Measurements from ENCODE around the gene PTPN11. TPM values are rescaled to one million over a fixed set of nuclear protein-coding genes. Genes with fewer than 3 reads are reported as not detected.
A peak's percentile ranks its signal among the peaks of the same experiment; 100 is the strongest.

PTPN11 gene
- total and polyA plus RNA-seq, 2 donors (not counting 1 experiment from before 2014, with no cell fraction given), result 126 to 129 TPM

DNA sequence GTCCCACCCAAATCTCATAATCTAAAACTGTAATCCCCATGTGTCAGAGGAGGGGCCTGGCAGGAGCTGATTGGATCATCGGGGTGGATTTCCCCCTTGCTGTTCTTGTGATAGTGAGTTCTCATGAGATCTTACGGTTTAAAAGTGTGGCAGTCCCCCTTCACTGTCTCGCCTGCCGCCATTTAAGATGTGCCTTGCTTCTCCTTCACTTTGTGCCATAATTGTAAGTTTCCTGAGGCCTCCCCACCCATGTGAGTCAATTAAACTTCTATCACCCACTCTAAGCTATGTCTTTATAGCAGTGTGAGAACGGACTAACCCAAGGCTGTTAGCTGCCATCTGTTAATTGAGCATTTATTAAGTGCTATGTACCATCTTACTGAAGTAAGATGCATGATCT is 105.1 kb downstream of the PTPN11 start:
- H3K9ac ChIP-seq (ENCODE audit: insufficient read depth, low read length), result no peak overlapping the region
- H3K79me2 ChIP-seq (ENCODE audit: control insufficient read depth, insufficient read depth, low read length), result no peaks in the 10 kb centered on the region
- no peaks in the 10 kb centered on the region for H3K9me3 ChIP-seq (ENCODE audit: control insufficient read depth, insufficient read depth, low read depth, low read length)
- H3K4me1 ChIP-seq (ENCODE audit: control insufficient read depth, extremely low read depth, insufficient read depth, low read length), result no peaks in the 10 kb centered on the region
- TF ChIP-seq, protein P1, sequence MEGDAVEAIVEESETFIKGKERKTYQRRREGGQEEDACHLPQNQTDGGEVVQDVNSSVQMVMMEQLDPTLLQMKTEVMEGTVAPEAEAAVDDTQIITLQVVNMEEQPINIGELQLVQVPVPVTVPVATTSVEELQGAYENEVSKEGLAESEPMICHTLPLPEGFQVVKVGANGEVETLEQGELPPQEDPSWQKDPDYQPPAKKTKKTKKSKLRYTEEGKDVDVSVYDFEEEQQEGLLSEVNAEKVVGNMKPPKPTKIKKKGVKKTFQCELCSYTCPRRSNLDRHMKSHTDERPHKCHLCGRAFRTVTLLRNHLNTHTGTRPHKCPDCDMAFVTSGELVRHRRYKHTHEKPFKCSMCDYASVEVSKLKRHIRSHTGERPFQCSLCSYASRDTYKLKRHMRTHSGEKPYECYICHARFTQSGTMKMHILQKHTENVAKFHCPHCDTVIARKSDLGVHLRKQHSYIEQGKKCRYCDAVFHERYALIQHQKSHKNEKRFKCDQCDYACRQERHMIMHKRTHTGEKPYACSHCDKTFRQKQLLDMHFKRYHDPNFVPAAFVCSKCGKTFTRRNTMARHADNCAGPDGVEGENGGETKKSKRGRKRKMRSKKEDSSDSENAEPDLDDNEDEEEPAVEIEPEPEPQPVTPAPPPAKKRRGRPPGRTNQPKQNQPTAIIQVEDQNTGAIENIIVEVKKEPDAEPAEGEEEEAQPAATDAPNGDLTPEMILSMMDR (conservative IDR thresholded peaks at IDR 0.05 in 1 of 2, IDR thresholded peaks at IDR 0.05 in 1 of 2; ENCODE audit: low read depth in 1 of 2, low read length in 2 of 2), result no peak
- TF ChIP-seq EZH2 (IDR thresholded peaks at IDR 0.05; ENCODE audit: low read length, missing control alignments), result no peak
- no peaks in the 10 kb centered on the region for H4K20me1 ChIP-seq (ENCODE audit: control insufficient read depth, extremely low read depth, insufficient read depth, low read length)
- no peak overlapping the region for H3K4me3 ChIP-seq (replicated peaks in 1 of 4; ENCODE audit: control extremely low read depth in 1 of 4, insufficient read depth in 1 of 4, low read depth in 3 of 4, low read length in 4 of 4)
- no peaks in the 10 kb centered on the region for H3K36me3 ChIP-seq (ENCODE audit: control insufficient read depth, insufficient read depth, low read length)
- H3K27me3 ChIP-seq (ENCODE audit: control insufficient read depth, insufficient read depth, low read length), result no peaks in the 10 kb centered on the region
- DNase-seq (ENCODE audit: low read depth in 2 of 2), result no peak
- H3K27ac ChIP-seq (ENCODE audit: insufficient read depth, low read length), result no peak overlapping the region
- no peak overlapping the region for H3K4me2 ChIP-seq (ENCODE audit: extremely low read depth, insufficient read depth, low read length)
- H2AFZ ChIP-seq (ENCODE audit: low read length), result no peak overlapping the region

DNA sequence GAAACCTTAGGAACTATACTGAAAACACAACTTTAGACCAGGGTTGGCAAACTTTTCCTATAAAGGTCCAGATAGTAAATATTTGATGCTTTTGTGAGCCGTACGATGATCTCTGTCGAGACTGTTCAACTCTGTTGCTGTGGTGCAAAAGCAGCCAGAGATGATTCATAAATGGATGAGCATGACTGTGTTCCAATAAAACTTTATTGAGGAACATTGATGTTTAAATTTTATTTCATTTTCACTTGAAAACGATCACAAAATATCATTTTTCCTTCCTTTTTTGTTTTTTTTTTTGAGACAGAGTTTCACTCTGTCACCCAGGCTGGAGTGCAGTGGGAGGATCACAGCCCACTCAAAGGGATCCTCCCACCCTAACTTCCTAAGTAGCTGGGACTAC is 105.5 kb downstream of the PTPN11 start:
- H3K9ac ChIP-seq (ENCODE audit: insufficient read depth, low read length), result no peak overlapping the region
- H3K4me3 ChIP-seq (replicated peaks in 1 of 4; ENCODE audit: control extremely low read depth in 1 of 4, insufficient read depth in 1 of 4, low read depth in 3 of 4, low read length in 4 of 4), result no peak overlapping the region
- no peaks in the 10 kb centered on the region for H3K36me3 ChIP-seq (ENCODE audit: control insufficient read depth, insufficient read depth, low read length)
- H3K27me3 ChIP-seq (ENCODE audit: control insufficient read depth, insufficient read depth, low read length), result no peaks in the 10 kb centered on the region
- H2AFZ ChIP-seq (ENCODE audit: low read length), result no peak overlapping the region
- H3K9me3 ChIP-seq (ENCODE audit: control insufficient read depth, insufficient read depth, low read depth, low read length), result no peaks in the 10 kb centered on the region
- H4K20me1 ChIP-seq (ENCODE audit: control insufficient read depth, extremely low read depth, insufficient read depth, low read length), result no peaks in the 10 kb centered on the region
- no peak for TF ChIP-seq EZH2 (IDR thresholded peaks at IDR 0.05; ENCODE audit: low read length, missing control alignments)
- TF ChIP-seq, protein P1 (conservative IDR thresholded peaks at IDR 0.05 in 1 of 2, IDR thresholded peaks at IDR 0.05 in 1 of 2; ENCODE audit: low read depth in 1 of 2, low read length in 2 of 2), result no peak
- no peaks in the 10 kb centered on the region for H3K4me1 ChIP-seq (ENCODE audit: control insufficient read depth, extremely low read depth, insufficient read depth, low read length)
- no peaks in the 10 kb centered on the region for H3K79me2 ChIP-seq (ENCODE audit: control insufficient read depth, insufficient read depth, low read length)
- no peak overlapping the region for H3K27ac ChIP-seq (ENCODE audit: insufficient read depth, low read length)
- H3K4me2 ChIP-seq (ENCODE audit: extremely low read depth, insufficient read depth, low read length), result no peak overlapping the region
- no peak for DNase-seq (ENCODE audit: low read depth in 2 of 2)

DNA sequence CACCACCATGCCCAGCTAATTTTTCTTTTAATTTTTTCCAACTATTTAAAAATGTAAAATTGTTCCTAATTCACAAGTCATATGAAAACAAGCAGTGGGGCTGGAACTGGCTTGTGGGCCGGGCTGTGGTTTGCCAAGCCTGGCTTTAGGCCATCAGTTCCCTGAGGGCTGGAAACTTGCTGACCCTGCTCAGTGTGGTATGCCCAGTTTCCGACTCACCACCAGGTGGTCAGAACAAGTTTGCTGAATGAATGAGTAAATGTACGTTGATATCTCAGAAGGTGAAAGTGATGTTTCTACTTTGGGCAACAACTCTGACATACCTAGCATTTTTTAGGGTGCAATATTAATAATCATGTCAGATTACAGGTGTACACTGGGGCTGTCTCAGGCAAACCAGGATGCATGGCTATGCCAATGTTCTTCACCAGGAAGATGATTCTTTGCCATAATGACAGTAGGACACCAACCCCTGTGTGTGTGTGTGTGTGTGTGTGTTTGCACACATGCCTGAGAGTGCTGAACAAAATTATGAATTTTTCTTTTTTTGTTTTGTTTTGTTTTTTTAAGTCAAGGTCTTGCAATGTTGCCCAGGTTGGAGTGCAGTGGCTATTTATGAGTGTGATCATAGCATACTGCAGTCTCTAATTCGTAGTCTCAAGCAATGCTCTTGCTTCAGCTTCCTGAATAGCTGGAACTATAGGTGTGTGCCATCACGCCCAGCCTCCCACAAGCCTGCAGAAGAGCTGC is 106.1 kb downstream of the PTPN11 start:
- no peaks in the 10 kb centered on the region for H3K27me3 ChIP-seq (ENCODE audit: control insufficient read depth, insufficient read depth, low read length)
- no peaks in the 10 kb centered on the region for H4K20me1 ChIP-seq (ENCODE audit: control insufficient read depth, extremely low read depth, insufficient read depth, low read length)
- H3K36me3 ChIP-seq (ENCODE audit: control insufficient read depth, insufficient read depth, low read length), result no peaks in the 10 kb centered on the region
- H3K4me1 ChIP-seq (ENCODE audit: control insufficient read depth, extremely low read depth, insufficient read depth, low read length), result no peaks in the 10 kb centered on the region
- no peak overlapping the region for H3K9ac ChIP-seq (ENCODE audit: insufficient read depth, low read length)
- H3K4me2 ChIP-seq (ENCODE audit: extremely low read depth, insufficient read depth, low read length), result no peak overlapping the region
- H3K4me3 ChIP-seq (replicated peaks in 1 of 4; ENCODE audit: control extremely low read depth in 1 of 4, insufficient read depth in 1 of 4, low read depth in 3 of 4, low read length in 4 of 4), result no peak overlapping the region
- H3K9me3 ChIP-seq (ENCODE audit: control insufficient read depth, insufficient read depth, low read depth, low read length), result no peaks in the 10 kb centered on the region
- no peak overlapping the region for H3K27ac ChIP-seq (ENCODE audit: insufficient read depth, low read length)
- TF ChIP-seq, protein P1 (conservative IDR thresholded peaks at IDR 0.05 in 1 of 2, IDR thresholded peaks at IDR 0.05 in 1 of 2; ENCODE audit: low read depth in 1 of 2, low read length in 2 of 2), result no peak
- no peak for TF ChIP-seq EZH2 (IDR thresholded peaks at IDR 0.05; ENCODE audit: low read length, missing control alignments)
- H3K79me2 ChIP-seq (ENCODE audit: control insufficient read depth, insufficient read depth, low read length), result no peaks in the 10 kb centered on the region
- no peak overlapping the region for H2AFZ ChIP-seq (ENCODE audit: low read length)
- DNase-seq (ENCODE audit: low read depth in 2 of 2), result peak; percentile 8 to 37

Measured in fibroblast of lung (primary cell).